ENCODE measurements around the gene APBB1IP. TPM values are rescaled to one million over a fixed set of nuclear protein-coding genes. Genes with fewer than 3 reads are reported as not detected.

APBB1IP gene
- total and polyA plus RNA-seq, 9 of the 15 experiments (the other 6 are each of a cell fraction or from before 2014, with no cell fraction given), result 0.03 to 0.11 (median 0.06) TPM; not detected in 4

DNA sequence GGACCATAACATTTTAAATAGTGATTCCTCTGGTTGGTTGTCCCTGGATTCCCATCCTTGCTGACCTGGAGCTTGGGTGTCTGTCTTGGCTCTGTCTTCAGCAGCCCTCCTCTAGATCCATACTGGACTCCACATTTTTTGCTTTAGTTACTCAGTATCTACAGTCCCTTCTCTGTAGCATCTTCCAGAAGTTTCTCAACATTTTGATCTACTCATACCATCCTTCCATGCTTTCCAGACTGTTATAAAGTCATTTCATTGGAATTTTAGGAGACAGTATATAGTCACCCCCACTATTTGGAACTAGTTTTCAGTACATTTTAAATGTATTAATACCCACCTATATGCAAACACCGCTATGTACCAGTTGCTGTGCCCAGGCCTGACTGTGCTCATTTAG lies 25.8 kb downstream of the APBB1IP start:
- Histone ChIP-seq H3K4me3 (no peak overlapping the region), H3K27ac (ENCODE audit: extremely low read depth, low read depth, low read length) (no peak overlapping the region), H2AFZ (ENCODE audit: low read depth, low read length) (no peak overlapping the region), H3K9me1 (ENCODE audit: control insufficient read depth, insufficient read depth, low read length) (peaks cover 3% of the 10 kb centered on the region), H3K9ac (ENCODE audit: insufficient read depth in 1 of 2, low read depth in 2 of 2, low read length in 2 of 2) (no peak overlapping the region), H3K4me2 (ENCODE audit: insufficient read depth, low read length) (no peak overlapping the region), H3K36me3 (ENCODE audit: control insufficient read depth, insufficient read depth, low read length) (no peaks in the 10 kb centered on the region), H4K20me1 (replicated peaks; ENCODE audit: control insufficient read depth, insufficient read depth, low read length) (no peaks in the 10 kb centered on the region), H3K79me2 (ENCODE audit: control insufficient read depth, insufficient read depth, low read length) (no peaks in the 10 kb centered on the region), H3K4me1 (replicated peaks in 1 of 2; ENCODE audit: control insufficient read depth in 2 of 2, insufficient read depth in 2 of 2, low read length in 2 of 2) (no peaks in the 10 kb centered on the region), H3K27me3 (ENCODE audit: control insufficient read depth in 2 of 2, insufficient read depth in 2 of 2, low read length in 2 of 2) (no peaks in the 10 kb centered on the region), H3K9me3 (replicated peaks; ENCODE audit: control insufficient read depth, insufficient read depth, low read depth, low read length) (no peaks in the 10 kb centered on the region)
- ChIA-PET POLR2A (no interaction called here), CTCF (ENCODE audit: low intra/inter-chr PET ratio) (no interaction called here)
- no peak for FAIRE-seq
- intact Hi-C loops (cut with micrococcal nuclease), result no loop called here
- BruUV-seq (replicated peaks), result no TSS peak
- 0% methylated on average over 1 of the region's 1 CpG for WGBS (ENCODE audit: insufficient coverage, low coverage, missing lambda C conversion rate)
- DNase-seq (ENCODE audit: extremely low read depth in 1 of 4, low spot score in 3 of 4), result no peak
- ATAC-seq, result no peak
- in situ Hi-C loops (cut with MboI), result no loop called here
- TF ChIP-seq RFX5 (IDR thresholded peaks at IDR 0.05; ENCODE audit: low read depth, low read length) (no peak), ILK (tag; IDR thresholded peaks at IDR 0.05; ENCODE audit: borderline replicate concordance, low read depth) (no peak), RFX1 (IDR thresholded peaks at IDR 0.05) (no peak), NR1H2 (CRISPR knock-in tag; IDR thresholded peaks at IDR 0.05) (no peak), CREB1 (IDR thresholded peaks at IDR 0.05) (no peak), CREB1 (CRISPR knock-in tag; IDR thresholded peaks at IDR 0.05) (no peak), ZNF695 (CRISPR knock-in tag; IDR thresholded peaks at IDR 0.05) (no peak), ZNF121 (CRISPR knock-in tag; conservative IDR thresholded peaks at IDR 0.05) (no peak), ZNF586 (CRISPR knock-in tag; conservative IDR thresholded peaks at IDR 0.05) (no peak), PRMT5 (CRISPR knock-in tag; IDR thresholded peaks at IDR 0.05) (no peak), ZC3H4 (CRISPR knock-in tag; IDR thresholded peaks at IDR 0.05; ENCODE audit: borderline replicate concordance) (no peak)
- TF ChIP-seq, protein P1, sequence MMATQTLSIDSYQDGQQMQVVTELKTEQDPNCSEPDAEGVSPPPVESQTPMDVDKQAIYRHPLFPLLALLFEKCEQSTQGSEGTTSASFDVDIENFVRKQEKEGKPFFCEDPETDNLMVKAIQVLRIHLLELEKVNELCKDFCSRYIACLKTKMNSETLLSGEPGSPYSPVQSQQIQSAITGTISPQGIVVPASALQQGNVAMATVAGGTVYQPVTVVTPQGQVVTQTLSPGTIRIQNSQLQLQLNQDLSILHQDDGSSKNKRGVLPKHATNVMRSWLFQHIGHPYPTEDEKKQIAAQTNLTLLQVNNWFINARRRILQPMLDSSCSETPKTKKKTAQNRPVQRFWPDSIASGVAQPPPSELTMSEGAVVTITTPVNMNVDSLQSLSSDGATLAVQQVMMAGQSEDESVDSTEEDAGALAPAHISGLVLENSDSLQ (IDR thresholded peaks at IDR 0.05), result no peak
- TF ChIP-seq, protein P2, sequence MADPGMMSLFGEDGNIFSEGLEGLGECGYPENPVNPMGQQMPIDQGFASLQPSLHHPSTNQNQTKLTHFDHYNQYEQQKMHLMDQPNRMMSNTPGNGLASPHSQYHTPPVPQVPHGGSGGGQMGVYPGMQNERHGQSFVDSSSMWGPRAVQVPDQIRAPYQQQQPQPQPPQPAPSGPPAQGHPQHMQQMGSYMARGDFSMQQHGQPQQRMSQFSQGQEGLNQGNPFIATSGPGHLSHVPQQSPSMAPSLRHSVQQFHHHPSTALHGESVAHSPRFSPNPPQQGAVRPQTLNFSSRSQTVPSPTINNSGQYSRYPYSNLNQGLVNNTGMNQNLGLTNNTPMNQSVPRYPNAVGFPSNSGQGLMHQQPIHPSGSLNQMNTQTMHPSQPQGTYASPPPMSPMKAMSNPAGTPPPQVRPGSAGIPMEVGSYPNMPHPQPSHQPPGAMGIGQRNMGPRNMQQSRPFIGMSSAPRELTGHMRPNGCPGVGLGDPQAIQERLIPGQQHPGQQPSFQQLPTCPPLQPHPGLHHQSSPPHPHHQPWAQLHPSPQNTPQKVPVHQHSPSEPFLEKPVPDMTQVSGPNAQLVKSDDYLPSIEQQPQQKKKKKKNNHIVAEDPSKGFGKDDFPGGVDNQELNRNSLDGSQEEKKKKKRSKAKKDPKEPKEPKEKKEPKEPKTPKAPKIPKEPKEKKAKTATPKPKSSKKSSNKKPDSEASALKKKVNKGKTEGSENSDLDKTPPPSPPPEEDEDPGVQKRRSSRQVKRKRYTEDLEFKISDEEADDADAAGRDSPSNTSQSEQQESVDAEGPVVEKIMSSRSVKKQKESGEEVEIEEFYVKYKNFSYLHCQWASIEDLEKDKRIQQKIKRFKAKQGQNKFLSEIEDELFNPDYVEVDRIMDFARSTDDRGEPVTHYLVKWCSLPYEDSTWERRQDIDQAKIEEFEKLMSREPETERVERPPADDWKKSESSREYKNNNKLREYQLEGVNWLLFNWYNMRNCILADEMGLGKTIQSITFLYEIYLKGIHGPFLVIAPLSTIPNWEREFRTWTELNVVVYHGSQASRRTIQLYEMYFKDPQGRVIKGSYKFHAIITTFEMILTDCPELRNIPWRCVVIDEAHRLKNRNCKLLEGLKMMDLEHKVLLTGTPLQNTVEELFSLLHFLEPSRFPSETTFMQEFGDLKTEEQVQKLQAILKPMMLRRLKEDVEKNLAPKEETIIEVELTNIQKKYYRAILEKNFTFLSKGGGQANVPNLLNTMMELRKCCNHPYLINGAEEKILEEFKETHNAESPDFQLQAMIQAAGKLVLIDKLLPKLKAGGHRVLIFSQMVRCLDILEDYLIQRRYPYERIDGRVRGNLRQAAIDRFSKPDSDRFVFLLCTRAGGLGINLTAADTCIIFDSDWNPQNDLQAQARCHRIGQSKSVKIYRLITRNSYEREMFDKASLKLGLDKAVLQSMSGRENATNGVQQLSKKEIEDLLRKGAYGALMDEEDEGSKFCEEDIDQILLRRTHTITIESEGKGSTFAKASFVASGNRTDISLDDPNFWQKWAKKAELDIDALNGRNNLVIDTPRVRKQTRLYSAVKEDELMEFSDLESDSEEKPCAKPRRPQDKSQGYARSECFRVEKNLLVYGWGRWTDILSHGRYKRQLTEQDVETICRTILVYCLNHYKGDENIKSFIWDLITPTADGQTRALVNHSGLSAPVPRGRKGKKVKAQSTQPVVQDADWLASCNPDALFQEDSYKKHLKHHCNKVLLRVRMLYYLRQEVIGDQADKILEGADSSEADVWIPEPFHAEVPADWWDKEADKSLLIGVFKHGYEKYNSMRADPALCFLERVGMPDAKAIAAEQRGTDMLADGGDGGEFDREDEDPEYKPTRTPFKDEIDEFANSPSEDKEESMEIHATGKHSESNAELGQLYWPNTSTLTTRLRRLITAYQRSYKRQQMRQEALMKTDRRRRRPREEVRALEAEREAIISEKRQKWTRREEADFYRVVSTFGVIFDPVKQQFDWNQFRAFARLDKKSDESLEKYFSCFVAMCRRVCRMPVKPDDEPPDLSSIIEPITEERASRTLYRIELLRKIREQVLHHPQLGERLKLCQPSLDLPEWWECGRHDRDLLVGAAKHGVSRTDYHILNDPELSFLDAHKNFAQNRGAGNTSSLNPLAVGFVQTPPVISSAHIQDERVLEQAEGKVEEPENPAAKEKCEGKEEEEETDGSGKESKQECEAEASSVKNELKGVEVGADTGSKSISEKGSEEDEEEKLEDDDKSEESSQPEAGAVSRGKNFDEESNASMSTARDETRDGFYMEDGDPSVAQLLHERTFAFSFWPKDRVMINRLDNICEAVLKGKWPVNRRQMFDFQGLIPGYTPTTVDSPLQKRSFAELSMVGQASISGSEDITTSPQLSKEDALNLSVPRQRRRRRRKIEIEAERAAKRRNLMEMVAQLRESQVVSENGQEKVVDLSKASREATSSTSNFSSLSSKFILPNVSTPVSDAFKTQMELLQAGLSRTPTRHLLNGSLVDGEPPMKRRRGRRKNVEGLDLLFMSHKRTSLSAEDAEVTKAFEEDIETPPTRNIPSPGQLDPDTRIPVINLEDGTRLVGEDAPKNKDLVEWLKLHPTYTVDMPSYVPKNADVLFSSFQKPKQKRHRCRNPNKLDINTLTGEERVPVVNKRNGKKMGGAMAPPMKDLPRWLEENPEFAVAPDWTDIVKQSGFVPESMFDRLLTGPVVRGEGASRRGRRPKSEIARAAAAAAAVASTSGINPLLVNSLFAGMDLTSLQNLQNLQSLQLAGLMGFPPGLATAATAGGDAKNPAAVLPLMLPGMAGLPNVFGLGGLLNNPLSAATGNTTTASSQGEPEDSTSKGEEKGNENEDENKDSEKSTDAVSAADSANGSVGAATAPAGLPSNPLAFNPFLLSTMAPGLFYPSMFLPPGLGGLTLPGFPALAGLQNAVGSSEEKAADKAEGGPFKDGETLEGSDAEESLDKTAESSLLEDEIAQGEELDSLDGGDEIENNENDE (IDR thresholded peaks at IDR 0.05; ENCODE audit: low read depth, low read length), result no peak

Measured in K562 (cell line).